GM12892 (cell line): ENCODE measurements around the gene NOS1.

Experiments used
- POLR2A ChIP-seq: IDR thresholded peaks from 2 replicates; pipeline ENCODE4 v1.6.1; 2011; ENCODE audit warnings: low read depth, low read length, control low read depth
- POLR2AphosphoS5 ChIP-seq: IDR thresholded peaks from 2 replicates; pipeline ENCODE4 v1.6.1; 2011; ENCODE audit warnings: low read depth, low read length, control low read depth
- TAF1 ChIP-seq: IDR thresholded peaks from 2 replicates; pipeline ENCODE4 v1.6.1; 2011; ENCODE audit warnings: low read depth, mild to moderate bottlenecking, control low read depth, low read length, borderline replicate concordance

- TF ChIP-seq POLR2A (no peak), POLR2AphosphoS5 (no peak), TAF1 (no peak)
These were observed 151.8 kb downstream of the NOS1 start for GRCh38 chr12:117209626-117210025.
